ENCODE results near the gene ATP5MC2. TPM values are rescaled to one million over a fixed set of nuclear protein-coding genes. Genes with fewer than 3 reads are reported as not detected.

The ATP5MC2 gene
- total RNA-seq, 1 donor from 2014 or later, result 313 TPM

DNA sequence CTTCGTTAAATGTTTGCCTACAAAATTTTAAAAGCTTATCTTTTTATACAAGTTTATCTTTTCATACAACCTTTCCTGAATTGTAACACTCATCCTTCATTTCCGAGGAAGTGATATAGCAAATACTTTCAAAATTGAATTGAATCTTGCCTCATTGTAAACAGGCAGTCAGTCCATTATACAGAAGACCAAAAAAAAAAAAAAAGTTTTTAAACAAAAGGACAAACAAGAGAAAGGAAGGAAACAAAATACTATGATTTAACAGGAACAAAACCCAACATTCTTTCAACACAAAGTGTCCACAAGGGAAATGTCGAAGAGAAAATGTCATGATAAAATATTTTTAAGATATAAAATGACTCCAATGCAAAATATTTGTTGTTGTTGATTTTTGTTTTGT is 58.2 kb downstream of the ATP5MC2 start:
- H3K4me3 ChIP-seq (ENCODE audit: low read depth, low read length), result no peak overlapping the region
- DNase-seq (ENCODE audit: low read depth), result no peak
- TF ChIP-seq, protein P1, sequence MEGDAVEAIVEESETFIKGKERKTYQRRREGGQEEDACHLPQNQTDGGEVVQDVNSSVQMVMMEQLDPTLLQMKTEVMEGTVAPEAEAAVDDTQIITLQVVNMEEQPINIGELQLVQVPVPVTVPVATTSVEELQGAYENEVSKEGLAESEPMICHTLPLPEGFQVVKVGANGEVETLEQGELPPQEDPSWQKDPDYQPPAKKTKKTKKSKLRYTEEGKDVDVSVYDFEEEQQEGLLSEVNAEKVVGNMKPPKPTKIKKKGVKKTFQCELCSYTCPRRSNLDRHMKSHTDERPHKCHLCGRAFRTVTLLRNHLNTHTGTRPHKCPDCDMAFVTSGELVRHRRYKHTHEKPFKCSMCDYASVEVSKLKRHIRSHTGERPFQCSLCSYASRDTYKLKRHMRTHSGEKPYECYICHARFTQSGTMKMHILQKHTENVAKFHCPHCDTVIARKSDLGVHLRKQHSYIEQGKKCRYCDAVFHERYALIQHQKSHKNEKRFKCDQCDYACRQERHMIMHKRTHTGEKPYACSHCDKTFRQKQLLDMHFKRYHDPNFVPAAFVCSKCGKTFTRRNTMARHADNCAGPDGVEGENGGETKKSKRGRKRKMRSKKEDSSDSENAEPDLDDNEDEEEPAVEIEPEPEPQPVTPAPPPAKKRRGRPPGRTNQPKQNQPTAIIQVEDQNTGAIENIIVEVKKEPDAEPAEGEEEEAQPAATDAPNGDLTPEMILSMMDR (conservative IDR thresholded peaks at IDR 0.05; ENCODE audit: low read depth, low read length), result no peak

DNA sequence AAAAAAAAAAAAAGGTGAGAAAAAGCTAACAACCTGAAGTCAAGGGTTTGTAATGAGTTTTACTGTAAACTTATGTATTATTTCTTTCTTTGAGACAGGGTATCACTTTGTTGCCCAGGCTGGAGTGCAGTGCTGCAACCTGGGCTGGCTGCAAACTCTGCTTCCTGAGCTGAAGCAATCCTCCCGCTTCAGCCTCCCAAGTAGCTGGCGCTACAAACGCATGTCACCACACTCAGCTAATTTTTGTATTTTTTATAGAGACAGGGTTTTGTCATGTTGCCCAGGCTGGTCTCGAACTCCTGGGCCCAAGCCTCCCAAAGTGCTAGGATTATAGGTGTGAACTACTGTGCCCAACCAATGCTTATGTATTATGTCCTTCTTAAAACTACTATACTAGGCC is 58.9 kb downstream of the ATP5MC2 start:
- H3K4me3 ChIP-seq (ENCODE audit: low read depth, low read length), result no peak overlapping the region
- DNase-seq (ENCODE audit: low read depth), result no peak
- TF ChIP-seq, protein P1 (conservative IDR thresholded peaks at IDR 0.05; ENCODE audit: low read depth, low read length), result no peak

Other genes with a start within 250 kb of the ATP5MC2 start
- 132 and 137 TPM in 2 replicates for gene PRR13, start 234.3 kb downstream of the ATP5MC2 start, total RNA-seq
- 153 and 169 TPM in 2 replicates for gene PCBP2, start 224.0 kb downstream of the ATP5MC2 start, total RNA-seq
- 5.8 and 16.7 TPM in 2 replicates for gene MAP3K12, start 176.6 kb downstream of the ATP5MC2 start, total RNA-seq
- 51.9 and 78.2 TPM in 2 replicates for gene TARBP2, start 174.8 kb downstream of the ATP5MC2 start, total RNA-seq
- gene NPFF, start 168.6 kb downstream of the ATP5MC2 start, total RNA-seq, result not detected in 2 replicates
- 8.8 and 9.2 TPM in 2 replicates for gene ATF7, start 49.7 kb downstream of the ATP5MC2 start, total RNA-seq
- 16.8 and 41.2 TPM in 2 replicates for gene CALCOCO1, start 51.4 kb upstream of the ATP5MC2 start, total RNA-seq
- not detected in 2 replicates for gene CISTR, start 75.9 kb upstream of the ATP5MC2 start, total RNA-seq